Liver (tissue), 9 donors: ENCODE data around the gene SLAIN2. TPM values are rescaled to one million over a fixed set of nuclear protein-coding genes. Genes with fewer than 3 reads are reported as not detected.

Experiments
- DNase-seq: peaks from one replicate; pipeline ENCODE4 v3.0.0-alpha.2; 2017; ENCODE audit warnings: low spot score
- H3K27ac ChIP-seq, 2 donors: one replicate each; pipeline ENCODE4 v1.7.0; 2013; ENCODE audit warnings: inconsistent platforms in 2 of 2, low read length in 2 of 2, control low read depth in 1 of 2, low read depth in 1 of 2, mild to moderate bottlenecking in 1 of 2
- H3K27me3 ChIP-seq, 4 donors: one replicate each; pipeline versions ENCODE4 v1.6.1 to v1.7.0; 2013; ENCODE audit warnings: low read length in 3 of 4, inconsistent platforms in 1 of 4, mild to moderate bottlenecking in 1 of 4, moderate library complexity in 1 of 4; ENCODE audit not compliant: control insufficient read depth in 4 of 4, insufficient read depth in 4 of 4
- H3K36me3 ChIP-seq, 4 donors: one replicate each; pipeline versions ENCODE4 v1.6.1 to v1.7.0; 2013; ENCODE audit warnings: low read length in 3 of 4, mild to moderate bottlenecking in 3 of 4, low read depth in 1 of 4, moderate library complexity in 1 of 4; ENCODE audit not compliant: control insufficient read depth in 4 of 4, insufficient read depth in 3 of 4
- H3K4me1 ChIP-seq, 4 donors: one replicate each; pipeline versions ENCODE4 v1.6.1 to v1.7.0; 2013; ENCODE audit warnings: low read length in 3 of 4, mild to moderate bottlenecking in 3 of 4, moderate library complexity in 1 of 4; ENCODE audit not compliant: control insufficient read depth in 4 of 4, insufficient read depth in 4 of 4
- H3K4me3 ChIP-seq, 3 donors: one replicate each; pipeline versions ENCODE4 v1.6.1 to v1.7.0; 2013; ENCODE audit warnings: low read length in 3 of 3, control low read depth in 1 of 3, low read depth in 1 of 3, mild to moderate bottlenecking in 1 of 3
- H3K9ac ChIP-seq, 2 donors: one replicate each; pipeline ENCODE4 v1.7.0; 2013; ENCODE audit warnings: low read length in 2 of 2, mild to moderate bottlenecking in 2 of 2, moderate library complexity in 2 of 2, control low read depth in 1 of 2, low read depth in 1 of 2
- H3K9me3 ChIP-seq, 4 donors: one replicate each; pipeline versions ENCODE4 v1.6.1 to v1.7.0; 2013; ENCODE audit warnings: low read length in 3 of 4; ENCODE audit not compliant: control insufficient read depth in 4 of 4
- ATF3 ChIP-seq: IDR thresholded peaks from 2 replicates; pipeline ENCODE4 v1.6.1; 2016; ENCODE audit warnings: antibody characterized with exemption
- FOXA2 ChIP-seq: IDR thresholded peaks from 2 replicates; pipeline ENCODE4 v1.6.1; 2016; ENCODE audit warnings: antibody characterized with exemption
- HNF4A ChIP-seq, 2 donors: conservative IDR thresholded peaks; 2 replicates each; pipeline ENCODE4 v1.6.1; 2016; ENCODE audit warnings: antibody characterized with exemption in 2 of 2, mild to moderate bottlenecking in 2 of 2
- HNF4G ChIP-seq: IDR thresholded peaks from 2 replicates; pipeline ENCODE4 v1.6.1; 2016; ENCODE audit warnings: antibody characterized with exemption
- JUND ChIP-seq, 2 donors: IDR thresholded peaks; 2 replicates each; pipeline ENCODE4 v1.6.1; 2016; ENCODE audit warnings: antibody characterized with exemption in 2 of 2
- NR2F2 ChIP-seq: IDR thresholded peaks from 2 replicates; pipeline ENCODE4 v1.6.1; 2016; ENCODE audit warnings: antibody characterized with exemption
- RAD21 ChIP-seq, 2 donors: IDR thresholded peaks; 2 replicates each; pipeline ENCODE4 v1.6.1; 2016; ENCODE audit warnings: antibody characterized with exemption in 2 of 2, mild to moderate bottlenecking in 2 of 2
- REST ChIP-seq: IDR thresholded peaks from 2 replicates; pipeline ENCODE4 v1.6.1; 2016; ENCODE audit warnings: antibody characterized with exemption, mild to moderate bottlenecking
- RXRA ChIP-seq, 2 donors: IDR thresholded peaks; 2 replicates each; pipeline ENCODE4 v1.6.1; 2017 to 2018; ENCODE audit warnings: antibody characterized with exemption in 2 of 2, mild to moderate bottlenecking in 1 of 2
- SP1 ChIP-seq: IDR thresholded peaks from 2 replicates; pipeline ENCODE4 v1.6.1; 2018; ENCODE audit warnings: antibody characterized with exemption, mild to moderate bottlenecking
- TAF1 ChIP-seq: conservative IDR thresholded peaks from 2 replicates; pipeline ENCODE4 v1.6.1; 2016; ENCODE audit warnings: antibody characterized with exemption, mild to moderate bottlenecking
- YY1 ChIP-seq: IDR thresholded peaks from 2 replicates; pipeline ENCODE4 v1.6.1; 2016; ENCODE audit warnings: antibody characterized with exemption, mild to moderate bottlenecking
- ZBTB33 ChIP-seq: IDR thresholded peaks from 2 replicates; pipeline ENCODE4 v1.6.1; 2016; ENCODE audit warnings: antibody characterized with exemption
- WGBS: extraction: QIAGEN DNeasy Blood & Tissue Kit; methylation state at CpG from one replicate; pipeline ENCODE4 v1.1.7; 2013; 5-methylcytosine and 5-hydroxymethylcytosine counted together
- polyA plus RNA-seq, 2 donors: library from polyadenylated mRNA; stranded (reverse) in 1 of 2; unstranded in 1 of 2; fragments of 200-250 nt in 1 of 2; fragments of >200 nt in 1 of 2; fragmentation: Nextera tagmentation in 1 of 2; extraction: Ambion mirVana in 1 of 2; gene quantifications; one replicate each; pipeline versions ENCODE4 v1.2.1 to v1.2.3, GENCODE V29; 2013 to 2015
- total RNA-seq, 2 donors: library from RNA; depleted of rRNA; stranded (reverse); fragments of >200 nt; gene quantifications; one replicate each; pipeline ENCODE4 v1.2.3, GENCODE V29; 2014
- TF ChIP-seq, protein P1 (sequence below): IDR thresholded peaks from 2 replicates; pipeline ENCODE4 v1.6.1; 2016; ENCODE audit warnings: antibody characterized with exemption
- TF ChIP-seq, protein P2 (sequence below): fragments of 150-350 bp; IDR thresholded peaks from 2 replicates; pipeline ENCODE4 v1.5.1; 2017; ENCODE audit warnings: improper control_type of control experiment, low read depth, low read length; ENCODE audit not compliant: missing input control
- donor health status: healthy.
- donor health status: healthy.
- donor health status: healthy.
- donor health status: healthy.
- donor health status: healthy.

SLAIN2 gene
- total and polyA plus RNA-seq, 4 donors, result 12.1 to 32.5 (median 16.6) TPM

DNA sequence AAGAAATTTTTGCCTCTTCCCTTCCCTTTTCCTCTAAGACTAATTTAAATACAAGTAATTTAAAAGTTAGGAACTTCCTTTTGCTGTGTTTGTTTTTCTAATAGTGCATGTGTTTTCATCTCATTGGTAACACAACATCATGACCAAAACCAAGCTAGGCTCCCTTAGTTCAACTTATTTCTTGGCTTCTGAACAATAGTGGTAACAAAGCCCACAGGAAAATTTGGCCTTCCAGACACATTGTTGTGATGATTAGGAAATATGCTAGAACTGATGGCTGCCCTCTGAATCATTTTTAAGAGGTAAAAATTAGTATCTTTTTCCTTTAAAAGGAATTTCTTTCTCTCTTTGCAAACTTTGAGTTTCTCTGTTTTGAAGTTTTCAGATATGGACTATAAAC, 46.2 kb upstream of the SLAIN2 start:
- Histone ChIP-seq H3K4me3 (no peak overlapping the region), H3K9ac (no peak overlapping the region), H3K9me3 (no peaks in the 10 kb centered on the region), H3K27me3 (no peaks in the 10 kb centered on the region), H3K36me3 (no peaks in the 10 kb centered on the region), H3K4me1 (no peaks in the 10 kb centered on the region), H3K27ac (no peak overlapping the region)
- DNase-seq, result no peak
- no peak for TF ChIP-seq FOXA2

- Histone ChIP-seq H3K27ac (no peak overlapping the region), H3K4me1 (no peaks in the 10 kb centered on the region), H3K9ac (no peak overlapping the region), H3K9me3 (no peaks in the 10 kb centered on the region), H3K36me3 (no peaks in the 10 kb centered on the region), H3K4me3 (no peak overlapping the region), H3K27me3 (no peaks in the 10 kb centered on the region)
- DNase-seq, result no peak
- 86% methylated on average over 6 of the region's 6 CpGs for WGBS
- TF ChIP-seq HNF4A (conservative IDR thresholded peaks at IDR 0.05), result no peak
- no peak for TF ChIP-seq YY1
- no peak for TF ChIP-seq ZBTB33
- no peak for TF ChIP-seq REST
- TF ChIP-seq, protein P1, sequence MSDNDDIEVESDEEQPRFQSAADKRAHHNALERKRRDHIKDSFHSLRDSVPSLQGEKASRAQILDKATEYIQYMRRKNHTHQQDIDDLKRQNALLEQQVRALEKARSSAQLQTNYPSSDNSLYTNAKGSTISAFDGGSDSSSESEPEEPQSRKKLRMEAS, result no peak
- no peak for TF ChIP-seq JUND (IDR thresholded peaks at IDR 0.05)
- TF ChIP-seq RXRA (IDR thresholded peaks at IDR 0.05), result no peak
Observed at GRCh38 chr4:48296365-48296764, 45.0 kb upstream of the SLAIN2 start.

DNA sequence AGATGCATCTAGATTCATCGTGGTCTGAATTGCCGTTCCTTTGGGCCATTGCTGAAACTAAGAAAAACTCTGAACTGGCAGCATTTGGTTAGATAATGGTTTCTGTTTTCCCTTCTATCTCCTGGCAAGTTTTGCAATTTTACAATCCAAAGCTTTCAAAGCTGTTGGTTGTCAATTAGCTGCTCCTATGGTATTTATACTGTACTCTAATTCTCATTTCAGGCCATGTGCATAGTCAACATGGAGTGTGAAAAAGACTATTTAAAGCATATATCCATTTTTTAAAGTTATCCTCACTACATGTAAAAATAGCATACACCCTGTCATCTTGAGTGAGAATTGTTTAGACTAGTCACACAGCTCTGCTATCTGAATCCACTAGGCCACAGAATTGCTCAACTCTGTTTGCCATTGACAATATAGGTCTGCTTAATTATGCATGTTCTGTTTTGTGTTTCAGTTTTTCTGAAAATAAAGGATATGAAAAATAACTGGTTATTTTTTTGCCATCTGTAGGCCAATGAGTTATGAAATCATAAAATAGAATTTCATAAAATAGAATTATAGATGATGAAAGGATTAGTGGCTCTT, 44.0 kb upstream of the SLAIN2 start:
- Histone ChIP-seq H3K9me3 (no peaks in the 10 kb centered on the region), H3K27ac (no peak overlapping the region), H3K27me3 (no peaks in the 10 kb centered on the region), H3K4me3 (no peak overlapping the region), H3K36me3 (no peaks in the 10 kb centered on the region), H3K9ac (no peak overlapping the region), H3K4me1 (no peaks in the 10 kb centered on the region)
- 96% methylated on average over 2 of the region's 2 CpGs for WGBS
- DNase-seq, result no peak
- TF ChIP-seq SP1 (no peak), ZBTB33 (no peak), ATF3 (no peak), HNF4A (conservative IDR thresholded peaks at IDR 0.05) (no peak), NR2F2 (no peak), HNF4G (no peak), TAF1 (no peak), RAD21 (IDR thresholded peaks at IDR 0.05) (no peak)
- TF ChIP-seq, protein P2, sequence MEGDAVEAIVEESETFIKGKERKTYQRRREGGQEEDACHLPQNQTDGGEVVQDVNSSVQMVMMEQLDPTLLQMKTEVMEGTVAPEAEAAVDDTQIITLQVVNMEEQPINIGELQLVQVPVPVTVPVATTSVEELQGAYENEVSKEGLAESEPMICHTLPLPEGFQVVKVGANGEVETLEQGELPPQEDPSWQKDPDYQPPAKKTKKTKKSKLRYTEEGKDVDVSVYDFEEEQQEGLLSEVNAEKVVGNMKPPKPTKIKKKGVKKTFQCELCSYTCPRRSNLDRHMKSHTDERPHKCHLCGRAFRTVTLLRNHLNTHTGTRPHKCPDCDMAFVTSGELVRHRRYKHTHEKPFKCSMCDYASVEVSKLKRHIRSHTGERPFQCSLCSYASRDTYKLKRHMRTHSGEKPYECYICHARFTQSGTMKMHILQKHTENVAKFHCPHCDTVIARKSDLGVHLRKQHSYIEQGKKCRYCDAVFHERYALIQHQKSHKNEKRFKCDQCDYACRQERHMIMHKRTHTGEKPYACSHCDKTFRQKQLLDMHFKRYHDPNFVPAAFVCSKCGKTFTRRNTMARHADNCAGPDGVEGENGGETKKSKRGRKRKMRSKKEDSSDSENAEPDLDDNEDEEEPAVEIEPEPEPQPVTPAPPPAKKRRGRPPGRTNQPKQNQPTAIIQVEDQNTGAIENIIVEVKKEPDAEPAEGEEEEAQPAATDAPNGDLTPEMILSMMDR, result no peak
